Measurements from ENCODE around the gene LRRC7. TPM values are rescaled to one million over a fixed set of nuclear protein-coding genes. Genes with fewer than 3 reads are reported as not detected.

The LRRC7 gene
- total RNA-seq, 5 donors from 2014 or later (not counting 1 experiment from before 2014, with no cell fraction given) = 0.13 to 4.0 (median 0.54) TPM

DNA sequence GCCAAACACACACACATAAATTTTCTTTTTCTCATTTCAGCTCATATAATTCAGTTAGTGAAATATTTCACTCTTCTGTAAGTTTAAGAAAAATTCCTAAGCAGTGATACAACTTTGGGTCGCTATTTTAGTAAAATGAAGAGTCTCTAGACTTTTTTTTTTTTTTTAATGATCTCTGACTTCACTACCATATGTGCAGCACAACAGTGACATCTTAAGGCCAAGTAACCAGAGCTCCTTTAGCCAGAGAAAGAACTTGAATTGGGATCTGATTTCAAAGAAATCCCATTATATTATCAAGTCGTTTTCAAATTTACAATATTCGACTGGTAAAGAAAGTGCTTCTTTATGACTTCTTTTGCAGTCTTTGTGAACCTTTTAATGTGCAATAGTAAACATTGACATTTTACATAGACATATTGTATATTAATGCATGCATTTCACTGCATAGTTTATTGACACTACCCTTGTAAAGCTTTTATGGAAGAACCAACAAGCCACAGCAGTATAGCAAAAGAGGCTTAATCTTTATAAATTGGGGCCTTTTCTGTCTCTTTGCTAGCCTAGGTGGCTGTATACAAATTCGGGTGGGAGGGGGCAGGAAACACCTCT is 575.4 kb downstream of the LRRC7 start:
- Mint-ChIP-seq H3K27ac (no peak overlapping the region), H3K4me3 (no peak overlapping the region), H3K27me3 (no peaks in the 10 kb centered on the region), H3K9me3 (no peaks in the 10 kb centered on the region), H3K4me1 (no peaks in the 10 kb centered on the region), H3K36me3 (peaks cover 12% of the 10 kb centered on the region)
- DNase-seq (no peak), ATAC-seq (replicated peaks in 1 of 4) (no peak)
- WGBS (ENCODE audit: insufficient coverage) = no CpG with 5 or more reads among the region's 4 CpGs
- H3K4me1 ChIP-seq (ENCODE audit: control insufficient read depth in 1 of 2, extremely low read depth in 1 of 2, insufficient read depth in 2 of 2, low read length in 2 of 2) = no peaks in the 10 kb centered on the region
- no peaks in the 10 kb centered on the region for H3K9me3 ChIP-seq
- H3K36me3 ChIP-seq (ENCODE audit: control insufficient read depth in 2 of 2, extremely low read depth in 1 of 2, insufficient read depth in 1 of 2, low read length in 1 of 2) = peaks cover 0 to 18% of the 10 kb centered on the region in 2 donors
- ChIA-PET CTCF (interaction anchor here (0.6 to 3.3 kb wide), 4 partner anchors 8 to 363 kb away, joined by 3 to 12 read pairs (median 4); no protein-coding TSS in a partner anchor), POLR2A (no interaction called here)
- no peak overlapping the region for H3K27ac ChIP-seq (ENCODE audit: low read length)
- no peaks in the 10 kb centered on the region for H3K27me3 ChIP-seq (replicated peaks in 1 of 2; ENCODE audit: control insufficient read depth in 2 of 2, extremely low read depth in 1 of 2, insufficient read depth in 2 of 2, low read length in 1 of 2)
- no peak overlapping the region for H3K4me3 ChIP-seq (ENCODE audit: control insufficient read depth in 1 of 2, extremely low read depth in 1 of 2, low read length in 1 of 2)

DNA sequence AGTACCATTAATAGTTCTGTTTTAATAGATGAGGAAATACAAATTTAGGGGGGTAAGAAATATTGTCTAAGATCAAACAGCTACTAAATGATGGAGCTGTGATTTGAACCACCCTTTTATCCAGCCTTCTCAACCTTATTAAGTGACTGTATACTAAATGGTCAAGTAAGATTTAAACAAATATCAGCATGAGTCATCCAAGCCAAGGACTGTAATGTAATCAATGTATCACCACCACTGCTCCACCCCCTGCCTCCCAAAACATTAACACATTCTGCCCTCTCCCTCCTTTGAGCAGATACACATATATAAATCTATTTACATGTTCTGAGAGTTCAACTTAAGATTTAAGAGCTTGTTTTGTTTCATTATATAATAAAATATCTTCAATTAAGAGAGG is 578.8 kb downstream of the LRRC7 start:
- POLR2A ChIA-PET = no interaction called here
- no peaks in the 10 kb centered on the region for H3K27me3 Mint-ChIP-seq
- no peaks in the 10 kb centered on the region for H3K9me3 Mint-ChIP-seq
- H3K36me3 Mint-ChIP-seq = peaks cover 23% of the 10 kb centered on the region
- CTCF ChIA-PET = no interaction called here
- H3K4me1 Mint-ChIP-seq = no peaks in the 10 kb centered on the region
- Histone ChIP-seq H3K27ac (ENCODE audit: low read length) (no peak overlapping the region), H3K4me3 (ENCODE audit: control insufficient read depth in 1 of 2, extremely low read depth in 1 of 2, low read length in 1 of 2) (no peak overlapping the region), H3K27me3 (replicated peaks in 1 of 2; ENCODE audit: control insufficient read depth in 2 of 2, extremely low read depth in 1 of 2, insufficient read depth in 2 of 2, low read length in 1 of 2) (no peaks in the 10 kb centered on the region), H3K9me3 (no peaks in the 10 kb centered on the region), H3K4me1 (ENCODE audit: control insufficient read depth in 1 of 2, extremely low read depth in 1 of 2, insufficient read depth in 2 of 2, low read length in 2 of 2) (no peaks in the 10 kb centered on the region), H3K36me3 (ENCODE audit: control insufficient read depth in 2 of 2, extremely low read depth in 1 of 2, insufficient read depth in 1 of 2, low read length in 1 of 2) (peaks cover 0 to 30% of the 10 kb centered on the region in 2 donors)
- no peak for DNase-seq
- ATAC-seq (replicated peaks in 1 of 4) = no peak
- H3K4me3 Mint-ChIP-seq = no peak overlapping the region
- no peak overlapping the region for H3K27ac Mint-ChIP-seq

DNA sequence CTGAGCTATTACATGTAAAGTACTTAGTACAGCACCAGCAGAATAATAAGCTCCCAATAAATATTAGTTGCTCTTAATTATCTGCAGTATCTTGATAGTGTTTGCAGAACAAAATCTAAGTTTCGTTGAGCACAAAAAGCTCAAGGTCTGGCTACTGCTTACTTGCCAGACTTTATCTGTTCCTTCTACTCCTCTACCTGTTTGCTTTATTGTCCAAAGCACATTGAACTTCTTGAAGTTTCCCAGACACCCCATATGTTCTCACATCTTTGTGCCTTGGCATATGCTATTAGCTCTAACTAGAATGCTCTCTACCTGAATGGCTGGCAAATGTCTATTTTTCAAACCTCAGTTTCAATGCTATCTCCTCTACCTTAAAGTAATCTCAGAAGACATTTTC is 582.7 kb downstream of the LRRC7 start:
- 80% methylated on average over 1 of the region's 1 CpG for WGBS (ENCODE audit: insufficient coverage)
- no peak overlapping the region for H3K4me3 Mint-ChIP-seq
- H3K4me1 Mint-ChIP-seq = no peaks in the 10 kb centered on the region
- ChIA-PET CTCF (interaction anchor here in 1 of 2 donors (1.9 kb wide), 1 partner anchor 17 kb away, joined by 8 read pairs; no protein-coding TSS in a partner anchor), POLR2A (no interaction called here)
- H3K36me3 Mint-ChIP-seq = peaks cover 32% of the 10 kb centered on the region
- Histone ChIP-seq H3K27ac (ENCODE audit: low read length) (no peak overlapping the region), H3K9me3 (no peaks in the 10 kb centered on the region), H3K36me3 (ENCODE audit: control insufficient read depth in 2 of 2, extremely low read depth in 1 of 2, insufficient read depth in 1 of 2, low read length in 1 of 2) (peaks cover 0 to 23% of the 10 kb centered on the region in 2 donors), H3K4me1 (ENCODE audit: control insufficient read depth in 1 of 2, extremely low read depth in 1 of 2, insufficient read depth in 2 of 2, low read length in 2 of 2) (no peaks in the 10 kb centered on the region), H3K4me3 (ENCODE audit: control insufficient read depth in 1 of 2, extremely low read depth in 1 of 2, low read length in 1 of 2) (no peak overlapping the region), H3K27me3 (replicated peaks in 1 of 2; ENCODE audit: control insufficient read depth in 2 of 2, extremely low read depth in 1 of 2, insufficient read depth in 2 of 2, low read length in 1 of 2) (no peaks in the 10 kb centered on the region)
- ATAC-seq (replicated peaks in 1 of 4) (no peak), DNase-seq (no peak)
- H3K27ac Mint-ChIP-seq = no peak overlapping the region
- H3K27me3 Mint-ChIP-seq = no peaks in the 10 kb centered on the region
- H3K9me3 Mint-ChIP-seq = no peaks in the 10 kb centered on the region

DNA sequence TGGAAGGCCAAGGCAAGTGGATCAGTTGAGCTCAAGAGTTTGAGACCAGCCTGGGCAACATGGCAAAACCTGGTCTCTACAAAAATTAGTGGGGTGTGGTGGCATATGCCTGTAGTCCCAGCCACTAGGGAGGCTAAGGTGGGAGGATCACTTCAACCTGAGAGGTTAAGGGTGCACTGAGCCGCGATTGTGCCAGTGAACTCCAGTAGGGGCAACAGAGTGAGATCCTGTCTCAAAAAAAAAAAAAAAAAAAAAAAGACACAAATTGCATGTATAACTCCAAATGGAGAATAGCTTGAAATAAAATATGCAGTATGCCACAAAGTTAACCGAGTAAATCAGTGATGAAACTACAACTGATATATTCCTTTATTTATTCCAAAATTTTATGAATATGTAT is 586.0 kb downstream of the LRRC7 start:
- ATAC-seq (replicated peaks in 1 of 4) (no peak), DNase-seq (no peak)
- no CpG with 5 or more reads among the region's 3 CpGs for WGBS (ENCODE audit: insufficient coverage)
- H3K27ac Mint-ChIP-seq = no peak overlapping the region
- H3K4me3 Mint-ChIP-seq = no peak overlapping the region
- ChIA-PET POLR2A (interaction anchor here (0.6 to 1.0 kb wide), 3 partner anchors 13 to 73 kb away, joined by 3 to 11 read pairs (median 8); no protein-coding TSS in a partner anchor), CTCF (interaction anchor here (0.6 to 0.7 kb wide), 4 partner anchors 11 to 1044 kb away, joined by 4 to 6 read pairs (median 4); no protein-coding TSS in a partner anchor)
- peaks cover 19% of the 10 kb centered on the region for H3K36me3 Mint-ChIP-seq
- Histone ChIP-seq H3K4me1 (ENCODE audit: control insufficient read depth in 1 of 2, extremely low read depth in 1 of 2, insufficient read depth in 2 of 2, low read length in 2 of 2) (no peaks in the 10 kb centered on the region), H3K9me3 (no peaks in the 10 kb centered on the region), H3K27ac (ENCODE audit: low read length) (no peak overlapping the region), H3K27me3 (replicated peaks in 1 of 2; ENCODE audit: control insufficient read depth in 2 of 2, extremely low read depth in 1 of 2, insufficient read depth in 2 of 2, low read length in 1 of 2) (no peaks in the 10 kb centered on the region), H3K4me3 (ENCODE audit: control insufficient read depth in 1 of 2, extremely low read depth in 1 of 2, low read length in 1 of 2) (no peak overlapping the region), H3K36me3 (ENCODE audit: control insufficient read depth in 2 of 2, extremely low read depth in 1 of 2, insufficient read depth in 1 of 2, low read length in 1 of 2) (peaks cover 0 to 14% of the 10 kb centered on the region in 2 donors)
- no peaks in the 10 kb centered on the region for H3K9me3 Mint-ChIP-seq
- H3K27me3 Mint-ChIP-seq = no peaks in the 10 kb centered on the region
- no peaks in the 10 kb centered on the region for H3K4me1 Mint-ChIP-seq

DNA sequence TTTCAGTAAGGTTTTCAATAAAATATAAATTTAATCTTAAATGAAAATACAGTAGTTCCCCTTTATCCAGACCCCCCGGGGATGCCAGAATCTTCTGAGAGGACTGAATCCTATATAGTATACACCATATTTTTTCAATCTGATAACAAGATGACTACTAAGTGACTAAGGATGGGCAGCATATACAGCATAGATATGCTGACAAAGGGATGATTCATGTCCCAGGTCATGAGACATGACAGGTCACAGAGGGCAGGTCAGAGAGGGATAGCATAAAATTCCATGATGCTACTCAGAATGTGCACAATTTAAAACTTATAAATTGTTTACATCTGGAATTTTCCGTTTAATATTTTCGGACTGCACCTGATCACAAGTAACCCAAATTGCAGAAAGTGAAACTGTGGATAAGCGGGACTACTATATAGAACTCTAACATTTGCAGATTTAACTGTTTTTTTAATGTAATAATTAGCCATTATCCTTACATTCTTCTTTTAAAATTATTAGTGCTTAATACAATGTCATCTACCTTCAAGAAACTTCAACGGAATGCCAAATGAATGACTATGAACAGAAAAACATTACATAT is 588.9 kb downstream of the LRRC7 start:
- H3K27me3 Mint-ChIP-seq = no peaks in the 10 kb centered on the region
- H3K4me3 Mint-ChIP-seq = no peak overlapping the region
- H3K9me3 Mint-ChIP-seq = no peaks in the 10 kb centered on the region
- H3K36me3 Mint-ChIP-seq = peaks cover 25% of the 10 kb centered on the region
- ATAC-seq (replicated peaks in 1 of 4) (no peak), DNase-seq (no peak)
- H3K4me1 Mint-ChIP-seq = no peaks in the 10 kb centered on the region
- ChIA-PET POLR2A (no interaction called here), CTCF (no interaction called here)
- no peak overlapping the region for H3K27ac ChIP-seq (ENCODE audit: low read length)
- H3K27ac Mint-ChIP-seq = no peak overlapping the region
- H3K4me1 ChIP-seq (ENCODE audit: control insufficient read depth in 1 of 2, extremely low read depth in 1 of 2, insufficient read depth in 2 of 2, low read length in 2 of 2) = no peaks in the 10 kb centered on the region
- no CpG with 5 or more reads among the region's 5 CpGs for WGBS (ENCODE audit: insufficient coverage)
- H3K36me3 ChIP-seq (ENCODE audit: control insufficient read depth in 2 of 2, extremely low read depth in 1 of 2, insufficient read depth in 1 of 2, low read length in 1 of 2) = peaks cover 0 to 5% of the 10 kb centered on the region in 2 donors
- no peaks in the 10 kb centered on the region for H3K27me3 ChIP-seq (replicated peaks in 1 of 2; ENCODE audit: control insufficient read depth in 2 of 2, extremely low read depth in 1 of 2, insufficient read depth in 2 of 2, low read length in 1 of 2)
- H3K9me3 ChIP-seq = no peaks in the 10 kb centered on the region
- H3K4me3 ChIP-seq (ENCODE audit: control insufficient read depth in 1 of 2, extremely low read depth in 1 of 2, low read length in 1 of 2) = no peak overlapping the region

DNA sequence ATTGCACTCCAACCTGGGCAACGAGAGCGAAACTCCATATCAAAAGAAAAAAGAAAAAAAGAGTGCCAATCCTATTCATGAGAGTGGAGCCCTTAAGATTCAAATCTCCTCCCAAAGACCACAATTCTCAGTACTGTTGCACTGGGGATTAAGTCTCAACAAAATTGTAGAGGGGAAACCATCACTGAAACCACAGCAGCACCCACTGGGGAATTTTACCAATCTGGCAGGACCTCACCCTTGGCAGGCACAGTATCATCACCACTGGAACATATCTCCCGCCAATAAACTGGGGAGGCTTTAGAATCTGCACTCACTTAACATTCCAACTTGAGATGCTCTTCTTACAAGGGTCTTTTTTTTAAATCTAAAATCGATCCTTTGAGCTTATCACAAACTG is 596.6 kb downstream of the LRRC7 start:
- H3K27me3 Mint-ChIP-seq = no peaks in the 10 kb centered on the region
- peaks cover 0 to 1% (median 0%) of the 10 kb centered on the region in 3 donors for H3K4me1 Mint-ChIP-seq
- H3K27me3 ChIP-seq (replicated peaks in 1 of 2; ENCODE audit: control insufficient read depth in 2 of 2, extremely low read depth in 1 of 2, insufficient read depth in 2 of 2, low read length in 1 of 2) = no peaks in the 10 kb centered on the region
- POLR2A ChIA-PET = interaction anchor here in 1 of 2 donors (0.6 kb wide), 1 partner anchor 246 kb away, joined by 3 read pairs; no protein-coding TSS in a partner anchor
- H3K4me3 Mint-ChIP-seq = no peak overlapping the region
- DNase-seq = no peak
- ATAC-seq (replicated peaks in 1 of 4) = no peak
- no peak overlapping the region for H3K4me3 ChIP-seq (ENCODE audit: control insufficient read depth in 1 of 2, extremely low read depth in 1 of 2, low read length in 1 of 2)
- H3K36me3 Mint-ChIP-seq = peaks cover 53% of the 10 kb centered on the region
- no peak overlapping the region for H3K27ac ChIP-seq (ENCODE audit: low read length)
- no peaks in the 10 kb centered on the region for H3K4me1 ChIP-seq (ENCODE audit: control insufficient read depth in 1 of 2, extremely low read depth in 1 of 2, insufficient read depth in 2 of 2, low read length in 2 of 2)
- H3K9me3 Mint-ChIP-seq = no peaks in the 10 kb centered on the region
- H3K27ac Mint-ChIP-seq = no peak overlapping the region
- H3K9me3 ChIP-seq = no peaks in the 10 kb centered on the region
- no CpG with 5 or more reads among the region's 4 CpGs for WGBS (ENCODE audit: insufficient coverage)
- H3K36me3 ChIP-seq (ENCODE audit: control insufficient read depth in 2 of 2, extremely low read depth in 1 of 2, insufficient read depth in 1 of 2, low read length in 1 of 2) = peaks cover 0 to 18% of the 10 kb centered on the region in 2 donors
- CTCF ChIA-PET = no interaction called here

Measured in T-cell (primary cell).